ENCODE measurements around the gene LLPH. TPM values are rescaled to one million over a fixed set of nuclear protein-coding genes. Genes with fewer than 3 reads are reported as not detected.
"Not testable (repeated sequence)": the region's sequence is repeated elsewhere in the genome, so short reads cannot be mapped to it uniquely, and the experiment has no call there.

The LLPH gene
- 10 to 100 TPM in 1 of 2 donors, 1 to 10 TPM in 1; 7.0 to 10.1 TPM for total RNA-seq

DNA sequence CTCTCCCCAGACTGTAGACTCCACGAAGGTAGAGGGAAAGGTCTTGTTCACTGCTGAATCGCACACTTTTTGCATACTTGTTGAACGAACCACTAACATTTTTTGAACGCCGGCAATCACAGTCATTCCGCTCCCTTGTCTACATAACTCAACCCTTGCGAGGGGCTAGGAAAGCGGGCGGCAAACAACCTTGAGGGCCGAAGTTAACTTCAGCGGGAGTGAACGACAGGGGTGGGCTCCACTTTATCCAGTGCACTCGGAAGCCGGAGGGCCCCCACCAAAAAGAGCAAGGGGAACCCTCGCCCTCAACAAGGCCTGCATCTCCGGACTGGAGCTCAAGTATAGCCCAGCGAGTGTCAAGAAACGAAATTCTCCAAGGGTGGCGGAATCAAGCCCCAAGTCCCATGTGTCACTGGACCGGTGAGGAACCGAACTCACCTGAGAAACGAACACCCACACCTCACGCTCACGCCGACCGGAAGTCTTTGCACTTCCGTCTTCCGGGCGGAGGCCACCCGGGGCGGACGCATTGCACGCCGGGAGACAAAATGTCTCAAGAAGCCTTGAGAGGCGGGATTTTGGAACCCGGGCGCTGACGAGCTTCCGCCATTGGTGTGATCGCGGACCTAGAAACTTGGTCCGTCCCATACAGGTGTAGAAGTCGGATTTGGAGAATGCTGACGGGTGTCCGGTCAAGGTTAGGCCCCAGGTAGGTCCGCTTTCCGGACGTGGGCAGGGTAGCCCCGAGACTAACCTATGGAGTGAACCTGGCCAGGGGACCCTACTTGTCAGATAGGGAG lies at the start of gene LLPH:
LLPH (minus strand) TSS at position 484 of the 800 bp plus-strand sequence. CDS start 1,644 bp downstream, outside the sequence.
- Histone ChIP-seq H3K4me1 (peaks cover 0 to 39% of the 10 kb centered on the region in 2 donors), H3K9me3 (no peaks in the 10 kb centered on the region), H3K27ac (peak within 1 kb of the TSS; percentile 66 to 85), H3K36me3 (peaks cover 21% of the 10 kb centered on the region), H3K4me3 (peak within 1 kb of the TSS; percentile 79 to 91), H3K27me3 (no peaks in the 10 kb centered on the region)
- TF ChIP-seq CTCF (IDR thresholded peaks at IDR 0.05): no peak
- DNase-seq (ENCODE audit: low spot score): peak; percentile 91

DNA sequence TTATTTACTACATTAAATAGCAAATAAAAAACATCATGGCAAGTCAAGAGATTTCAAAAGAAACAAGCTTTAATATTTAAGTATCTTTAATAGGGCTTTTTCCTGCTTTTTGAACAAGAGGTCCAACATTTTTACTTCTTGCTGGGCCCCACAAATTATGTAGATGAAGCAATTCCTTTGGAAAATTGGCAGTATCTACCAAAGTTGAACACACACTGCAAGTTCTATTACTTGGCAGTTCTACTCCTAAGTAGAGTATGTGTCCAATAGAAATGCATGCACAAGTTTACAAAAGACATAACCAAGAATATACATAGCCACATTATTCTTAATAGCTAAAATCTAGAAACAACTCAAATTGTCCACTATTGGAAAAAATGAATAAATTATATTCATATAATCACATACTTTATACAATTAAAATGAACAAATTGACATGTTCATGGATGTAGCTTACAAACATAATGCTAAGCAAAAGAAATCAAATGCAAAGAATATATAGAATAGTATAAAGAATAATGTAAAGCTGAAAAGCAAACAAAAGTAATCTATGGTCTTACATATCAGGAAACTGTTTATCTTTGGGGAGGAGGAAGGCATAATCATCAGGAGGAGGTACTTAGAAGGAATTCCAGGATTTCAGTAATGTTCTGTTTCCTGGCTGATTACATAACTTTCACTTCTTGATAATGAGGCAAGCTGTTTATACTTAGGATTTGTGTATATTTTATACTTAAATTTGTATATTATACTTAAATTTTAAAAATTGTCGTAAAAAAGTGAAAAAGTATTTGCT lies 45.8 kb upstream of the LLPH start:
- no peaks in the 10 kb centered on the region for H3K9me3 ChIP-seq
- no peak for DNase-seq (ENCODE audit: low spot score)
- TF ChIP-seq CTCF (IDR thresholded peaks at IDR 0.05): no peak
- no peak overlapping the region for H3K4me3 ChIP-seq
- H3K27ac ChIP-seq: no peak overlapping the region
- H3K36me3 ChIP-seq: no peaks in the 10 kb centered on the region
- no peaks in the 10 kb centered on the region for H3K4me1 ChIP-seq
- H3K27me3 ChIP-seq: no peaks in the 10 kb centered on the region

GRCh38 chr12:66174391-66175325 lies 44.1 kb upstream of the LLPH start:
- not testable (repeated sequence) for H3K36me3 ChIP-seq; H3K27me3 ChIP-seq; DNase-seq (ENCODE audit: low spot score); H3K27ac ChIP-seq; H3K9me3 ChIP-seq; H3K4me1 ChIP-seq; H3K4me3 ChIP-seq

DNA sequence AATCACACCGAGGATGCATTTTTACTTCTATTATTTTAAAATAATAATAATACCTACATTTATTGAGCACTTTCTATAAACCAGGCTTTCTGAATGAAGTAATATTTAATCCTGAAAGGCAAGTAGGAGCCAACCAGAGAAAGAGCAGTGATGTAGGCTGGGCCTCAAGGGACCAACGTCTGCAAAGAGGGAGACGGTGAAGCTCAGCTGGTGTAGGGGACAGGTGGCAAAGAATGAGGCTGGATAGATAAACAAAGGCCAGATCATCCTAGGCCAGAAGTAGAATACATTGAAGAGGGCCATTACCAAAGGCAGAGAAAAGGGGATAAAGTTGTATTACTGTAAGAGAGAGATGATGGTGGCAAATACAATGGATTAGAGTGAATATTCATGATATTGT lies 40.1 kb upstream of the LLPH start:
- no peaks in the 10 kb centered on the region for H3K9me3 ChIP-seq
- TF ChIP-seq CTCF (IDR thresholded peaks at IDR 0.05): no peak
- H3K27me3 ChIP-seq: no peaks in the 10 kb centered on the region
- H3K4me1 ChIP-seq: peaks cover 0 to 18% of the 10 kb centered on the region in 2 donors
- no peak for DNase-seq (ENCODE audit: low spot score)
- H3K4me3 ChIP-seq: peak overlapping the region in 1 of 2 donors; percentile 87
- H3K27ac ChIP-seq: peak overlapping the region; percentile 97 to 99
- H3K36me3 ChIP-seq: no peaks in the 10 kb centered on the region

DNA sequence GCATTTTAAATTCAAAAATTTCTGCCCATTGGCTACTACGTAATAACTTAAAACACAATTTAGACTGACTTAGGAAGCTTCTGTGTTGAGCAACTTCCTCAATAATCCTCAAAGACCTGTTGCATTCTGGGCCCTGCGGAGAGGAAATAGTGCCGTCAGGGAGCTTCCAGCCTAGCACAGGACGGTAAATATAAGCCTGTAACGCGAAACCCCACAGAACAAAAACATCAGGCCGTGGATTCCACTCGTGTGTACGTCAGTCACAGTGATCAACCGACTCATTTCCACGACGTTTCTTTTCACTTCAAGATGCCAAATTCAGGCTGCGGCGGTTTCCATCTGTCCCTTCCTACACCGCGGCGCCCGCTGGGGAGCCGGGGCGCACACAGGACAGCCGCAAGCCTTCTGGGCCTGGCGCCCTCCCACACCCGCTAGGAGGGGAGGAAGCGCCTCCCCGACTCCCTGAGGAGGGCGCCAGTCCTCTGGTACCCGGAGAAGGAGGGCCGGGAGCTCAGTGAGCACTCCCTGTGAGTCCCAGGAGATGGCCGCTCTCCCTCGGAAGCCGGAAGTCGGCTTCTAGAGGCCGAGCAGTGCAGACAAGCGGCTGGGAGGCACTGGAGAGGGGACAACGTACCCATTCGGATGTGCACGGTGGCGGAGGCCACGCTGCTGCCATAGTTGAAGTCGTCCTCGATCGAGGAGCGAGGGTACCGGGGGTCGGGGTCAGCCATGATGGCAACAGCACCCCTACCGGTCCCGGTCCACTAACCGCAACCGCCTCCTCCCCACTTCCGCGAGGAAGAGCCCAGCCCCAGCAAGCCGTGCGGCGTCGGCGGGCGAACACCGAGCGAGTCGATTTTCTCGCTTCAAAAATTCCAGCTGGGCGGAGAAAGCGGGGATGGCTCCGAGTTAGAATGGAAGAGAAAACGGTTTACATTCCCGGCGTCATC lies 38.9 kb upstream of the LLPH start, which contains the start of gene TMBIM4:
TMBIM4 (minus strand) TSS at position 776 of the 950 bp plus-strand sequence; CDS start at position 731, 45 bp downstream.
- peak; percentile 51 to 63 for TF ChIP-seq CTCF (IDR thresholded peaks at IDR 0.05)
- Histone ChIP-seq H3K36me3 (no peaks in the 10 kb centered on the region), H3K9me3 (no peaks in the 10 kb centered on the region), H3K4me3 (peak within 1 kb of the TSS; percentile 64 to 87), H3K27me3 (no peaks in the 10 kb centered on the region), H3K27ac (peak within 1 kb of the TSS; percentile 97 to 99), H3K4me1 (peaks cover 0 to 18% of the 10 kb centered on the region in 2 donors)
- peak; percentile 91 for DNase-seq (ENCODE audit: low spot score)
